CD14-positive monocyte (primary cell): ENCODE results near the gene PYROXD2. TPM values are rescaled to one million over a fixed set of nuclear protein-coding genes. Genes with fewer than 3 reads are reported as not detected.
"Not testable (repeated sequence)": the region's sequence is repeated elsewhere in the genome, so short reads cannot be mapped to it uniquely, and the experiment has no call there.

Source experiments
- DNase-seq, 3 donors: peaks; one replicate each; pipeline ENCODE4 v3.0.0-alpha.2; 2011 to 2022
- H2AFZ ChIP-seq: 2 replicates; pipeline ENCODE4 v1.6.0; 2012; ENCODE audit warnings: mild to moderate bottlenecking, low read depth, low read length, inconsistent platforms; ENCODE audit not compliant: insufficient read depth, poor library complexity, severe bottlenecking
- H3K27ac ChIP-seq, 2 donors: 1 replicate in 1 of 2; 2 replicates in 1 of 2; pipeline ENCODE4 v1.5.1; 2012 to 2013; ENCODE audit warnings: low read length in 2 of 2, control low read depth in 1 of 2, inconsistent platforms in 1 of 2, low read depth in 1 of 2, mild to moderate bottlenecking in 1 of 2
- H3K27me3 ChIP-seq, 2 donors: one replicate each; pipeline versions ENCODE4 v1.6.0 to v1.6.1; 2011 to 2013; ENCODE audit warnings: low read length in 2 of 2; ENCODE audit not compliant: control insufficient read depth in 2 of 2, insufficient read depth in 2 of 2
- H3K36me3 ChIP-seq, 2 donors: replicated peaks in 1 of 2; 1 replicate in 1 of 2; 2 replicates in 1 of 2; pipeline versions ENCODE4 v1.5.1 to v1.6.1; 2012 to 2013; ENCODE audit warnings: low read length in 2 of 2, control low read depth in 1 of 2, inconsistent platforms in 1 of 2, mild to moderate bottlenecking in 1 of 2; ENCODE audit not compliant: insufficient read depth in 2 of 2, control insufficient read depth in 1 of 2
- H3K4me1 ChIP-seq, 2 donors: 1 replicate in 1 of 2; 2 replicates in 1 of 2; pipeline versions ENCODE4 v1.5.1 to v1.6.1; 2012 to 2013; ENCODE audit warnings: low read length in 2 of 2, control low read depth in 1 of 2, inconsistent platforms in 1 of 2, mild to moderate bottlenecking in 1 of 2, moderate library complexity in 1 of 2; ENCODE audit not compliant: insufficient read depth in 2 of 2, control insufficient read depth in 1 of 2
- H3K4me2 ChIP-seq: replicated peaks from 2 replicates; pipeline ENCODE3; 2012; ENCODE audit warnings: low read length, moderate library complexity, mild to moderate bottlenecking; ENCODE audit not compliant: poor library complexity, severe bottlenecking; ENCODE audit errors: extremely low read depth
- H3K4me3 ChIP-seq, 3 experiments: fragments of 200-600 bp in 1 of 3; sonication (generic) in 1 of 3; replicated peaks in 1 of 3; 1 replicate in 2 of 3; 2 replicates in 1 of 3; pipeline ENCODE4 v1.5.1; 2011 to 2013; ENCODE audit warnings: low read length in 3 of 3, mild to moderate bottlenecking in 3 of 3, control low read depth in 2 of 3, low read depth in 2 of 3, inconsistent platforms in 1 of 3, moderate library complexity in 1 of 3
- H3K79me2 ChIP-seq: 2 replicates; pipeline ENCODE4 v1.6.0; 2012; ENCODE audit warnings: mild to moderate bottlenecking, control low read depth, inconsistent platforms, low read length, moderate library complexity; ENCODE audit not compliant: insufficient read depth
- H3K9ac ChIP-seq: 2 replicates; pipeline ENCODE4 v1.6.0; 2017; ENCODE audit warnings: low read length, mild to moderate bottlenecking; ENCODE audit not compliant: insufficient read depth, poor library complexity, severe bottlenecking
- H3K9me3 ChIP-seq, 2 donors: replicated peaks in 1 of 2; 1 replicate in 1 of 2; 2 replicates in 1 of 2; pipeline versions ENCODE4 v1.5.1 to v1.6.1; 2012 to 2013; ENCODE audit warnings: low read length in 2 of 2, control low read depth in 1 of 2; ENCODE audit not compliant: control insufficient read depth in 1 of 2, insufficient read depth in 1 of 2
- H4K20me1 ChIP-seq: 2 replicates; pipeline ENCODE4 v1.6.0; 2012; ENCODE audit warnings: mild to moderate bottlenecking, low read length, control low read depth, moderate library complexity; ENCODE audit not compliant: insufficient read depth
- H3K27ac Mint-ChIP-seq, 7 donors: one replicate each; pipeline ENCODE4 v1.8.0; 2020; ENCODE audit warnings: mild to moderate bottlenecking in 7 of 7, mixed read lengths in 7 of 7, moderate library complexity in 6 of 7, inconsistent platforms in 2 of 7
- H3K27me3 Mint-ChIP-seq, 3 donors: one replicate each; pipeline ENCODE4 v1.8.0; 2021 to 2022; ENCODE audit warnings: low read depth in 3 of 3, mild to moderate bottlenecking in 3 of 3, mixed read lengths in 3 of 3, moderate library complexity in 3 of 3, inconsistent platforms in 1 of 3
- H3K36me3 Mint-ChIP-seq, 2 donors: one replicate each; pipeline ENCODE4 v1.8.0; 2020; ENCODE audit warnings: mixed read lengths in 2 of 2, inconsistent platforms in 1 of 2, mild to moderate bottlenecking in 1 of 2
- H3K4me1 Mint-ChIP-seq: one replicate; pipeline ENCODE4 v1.8.0; 2020; ENCODE audit warnings: mild to moderate bottlenecking, mixed read lengths
- H3K4me3 Mint-ChIP-seq, 2 donors: one replicate each; pipeline ENCODE4 v1.8.0; 2020; ENCODE audit warnings: mild to moderate bottlenecking in 2 of 2, mixed read lengths in 2 of 2, moderate library complexity in 1 of 2
- H3K9me3 Mint-ChIP-seq, 7 donors: one replicate each; pipeline ENCODE4 v1.8.0; 2020 to 2022; ENCODE audit warnings: mixed read lengths in 7 of 7, mild to moderate bottlenecking in 6 of 7, moderate library complexity in 6 of 7, inconsistent platforms in 2 of 7
- whole genome bisulfite sequencing: methylation state at CpG from one replicate; pipeline ENCODE4 v1.1.5; 2013; ENCODE audit warnings: missing lambda C conversion rate; ENCODE audit not compliant: insufficient coverage; 5-methylcytosine and 5-hydroxymethylcytosine counted together
- intact Hi-C, 2 donors: fragments of 100-400 bp; cut with micrococcal nuclease; formaldehyde crosslinking; loops; one replicate each; pipeline versions ENCODE4 v1.15.0 to v1.15.1; 2023
- polyA plus RNA-seq, 3 donors: library from polyadenylated mRNA; depleted of rRNA in 1 of 3; unstranded in 2 of 3; stranded (reverse) in 1 of 3; fragments of 300-500 nt in 2 of 3; fragments of >200 nt in 1 of 3; fragmentation: Illumina TruSeq in 2 of 3; gene quantifications; 1 replicate in 2 of 3; 2 replicates in 1 of 3; pipeline ENCODE4 v1.2.3, GENCODE V29; 2012 to 2021
- TF ChIP-seq, protein P1 (sequence below): fragments of 200-600 bp; IDR thresholded peaks from one replicate; pipeline ENCODE4 v1.8.0; 2022; ENCODE audit warnings: antibody characterized with exemption, mild to moderate bottlenecking

Gene PYROXD2
- polyA plus RNA-seq, 3 donors, result 0.27 to 21.6 (median 1.00) TPM

GRCh38 chr10:98384531-98385133 is 30.4 kb downstream of the PYROXD2 start:
- 86% methylated on average over 5 of the region's 9 CpGs for WGBS
- no peak overlapping the region for H3K4me3 Mint-ChIP-seq

GRCh38 chr10:98383869-98384268 is 31.1 kb downstream of the PYROXD2 start:
- DNase-seq, result no peak
- no peak overlapping the region for H3K4me3 Mint-ChIP-seq
- no peak overlapping the region for H2AFZ ChIP-seq
- peaks cover 0 to 6% of the 10 kb centered on the region in 2 donors for H3K4me1 ChIP-seq
- H3K36me3 Mint-ChIP-seq, result peaks cover 0 to 4% of the 10 kb centered on the region in 2 donors
- H3K27ac ChIP-seq, result no peak overlapping the region
- 100% methylated on average over 3 of the region's 6 CpGs for WGBS
- intact Hi-C loops, result no loop called here
- no peaks in the 10 kb centered on the region for H4K20me1 ChIP-seq
- H3K9ac ChIP-seq, result no peak overlapping the region
- H3K27me3 Mint-ChIP-seq, result peaks cover 0 to 2% (median 1%) of the 10 kb centered on the region in 3 donors
- no peaks in the 10 kb centered on the region for H3K27me3 ChIP-seq
- H3K79me2 ChIP-seq, result no peaks in the 10 kb centered on the region
- no peak overlapping the region for H3K4me2 ChIP-seq
- no peak overlapping the region for H3K27ac Mint-ChIP-seq
- no peaks in the 10 kb centered on the region for H3K36me3 ChIP-seq
- H3K4me1 Mint-ChIP-seq, result peaks cover 8% of the 10 kb centered on the region
- TF ChIP-seq, protein P1, sequence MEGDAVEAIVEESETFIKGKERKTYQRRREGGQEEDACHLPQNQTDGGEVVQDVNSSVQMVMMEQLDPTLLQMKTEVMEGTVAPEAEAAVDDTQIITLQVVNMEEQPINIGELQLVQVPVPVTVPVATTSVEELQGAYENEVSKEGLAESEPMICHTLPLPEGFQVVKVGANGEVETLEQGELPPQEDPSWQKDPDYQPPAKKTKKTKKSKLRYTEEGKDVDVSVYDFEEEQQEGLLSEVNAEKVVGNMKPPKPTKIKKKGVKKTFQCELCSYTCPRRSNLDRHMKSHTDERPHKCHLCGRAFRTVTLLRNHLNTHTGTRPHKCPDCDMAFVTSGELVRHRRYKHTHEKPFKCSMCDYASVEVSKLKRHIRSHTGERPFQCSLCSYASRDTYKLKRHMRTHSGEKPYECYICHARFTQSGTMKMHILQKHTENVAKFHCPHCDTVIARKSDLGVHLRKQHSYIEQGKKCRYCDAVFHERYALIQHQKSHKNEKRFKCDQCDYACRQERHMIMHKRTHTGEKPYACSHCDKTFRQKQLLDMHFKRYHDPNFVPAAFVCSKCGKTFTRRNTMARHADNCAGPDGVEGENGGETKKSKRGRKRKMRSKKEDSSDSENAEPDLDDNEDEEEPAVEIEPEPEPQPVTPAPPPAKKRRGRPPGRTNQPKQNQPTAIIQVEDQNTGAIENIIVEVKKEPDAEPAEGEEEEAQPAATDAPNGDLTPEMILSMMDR, result no peak
- H3K9me3 ChIP-seq, result no peaks in the 10 kb centered on the region
- no peak overlapping the region for H3K4me3 ChIP-seq
- no peaks in the 10 kb centered on the region for H3K9me3 Mint-ChIP-seq

More at GRCh38 chr10:98384531-98385133, 30.4 kb downstream of the PYROXD2 start:
- Histone ChIP-seq H2AFZ (no peak overlapping the region), H3K36me3 (no peaks in the 10 kb centered on the region), H4K20me1 (no peaks in the 10 kb centered on the region), H3K79me2 (no peaks in the 10 kb centered on the region), H3K4me1 (peaks cover 0 to 6% of the 10 kb centered on the region in 2 donors), H3K4me2 (no peak overlapping the region), H3K4me3 (no peak overlapping the region), H3K9me3 (no peaks in the 10 kb centered on the region), H3K9ac (no peak overlapping the region), H3K27me3 (no peaks in the 10 kb centered on the region), H3K27ac (no peak overlapping the region)
- Mint-ChIP-seq H3K4me1 (peaks cover 14% of the 10 kb centered on the region), H3K9me3 (no peaks in the 10 kb centered on the region), H3K27ac (no peak overlapping the region), H3K36me3 (peaks cover 0 to 4% of the 10 kb centered on the region in 2 donors), H3K27me3 (peaks cover 1 to 2% (median 2%) of the 10 kb centered on the region in 3 donors)
- no peak for DNase-seq
- intact Hi-C loops, result no loop called here
- TF ChIP-seq, protein P1, result no peak

GRCh38 chr10:98383134-98383667 is 31.8 kb downstream of the PYROXD2 start:
- intact Hi-C loops, H2AFZ ChIP-seq, H3K36me3 Mint-ChIP-seq, H3K9ac ChIP-seq, H3K4me1 ChIP-seq, H3K9me3 Mint-ChIP-seq, H3K27me3 Mint-ChIP-seq, H3K27me3 ChIP-seq, H3K4me2 ChIP-seq, H3K4me3 ChIP-seq, H4K20me1 ChIP-seq, H3K36me3 ChIP-seq, H3K27ac Mint-ChIP-seq, H3K27ac ChIP-seq, H3K4me1 Mint-ChIP-seq, DNase-seq, H3K4me3 Mint-ChIP-seq, H3K79me2 ChIP-seq, H3K9me3 ChIP-seq: not testable (repeated sequence)
- 94% methylated on average over 2 of the region's 7 CpGs for WGBS
